BE2C (cell line): Measurements from ENCODE around the gene OXSR1.

Experiments
- DNase-seq: peaks from one replicate; pipeline ENCODE4 v3.0.0-alpha.2; 2020
- H3K27me3 ChIP-seq: fragments of 250-450 bp; sonication (Bioruptor Pico); 2 replicates; pipeline ENCODE4 v1.5.1; 2020; ENCODE audit warnings: mild to moderate bottlenecking
- H3K36me3 ChIP-seq: fragments of 250-450 bp; sonication (Bioruptor Pico); 2 replicates; pipeline ENCODE4 v1.5.1; 2020; ENCODE audit warnings: mild to moderate bottlenecking
- H3K4me1 ChIP-seq: fragments of 250-450 bp; sonication (Bioruptor Pico); 2 replicates; pipeline ENCODE4 v1.5.1; 2020
- H3K4me3 ChIP-seq: 2 replicates; pipeline ENCODE4 v1.5.1; 2011; ENCODE audit warnings: low read depth, low read length
- H3K9me3 ChIP-seq: fragments of 250-450 bp; sonication (Bioruptor Pico); 2 replicates; pipeline ENCODE4 v1.5.1; 2020
- CTCF ChIP-seq: IDR thresholded peaks from 2 replicates; pipeline ENCODE4 v1.5.1; 2012; ENCODE audit warnings: mild to moderate bottlenecking, low read depth, low read length

Gene OXSR1

GRCh38 chr3:38222032-38222634 lies 56.8 kb downstream of the OXSR1 start:
- TF ChIP-seq CTCF, result no peak
- no peak for DNase-seq
- Histone ChIP-seq H3K36me3 (no peaks in the 10 kb centered on the region), H3K27me3 (no peaks in the 10 kb centered on the region), H3K4me3 (no peak overlapping the region), H3K4me1 (no peaks in the 10 kb centered on the region), H3K9me3 (no peaks in the 10 kb centered on the region)

GRCh38 chr3:38224357-38224756 lies 59.0 kb downstream of the OXSR1 start:
- no peaks in the 10 kb centered on the region for H3K4me1 ChIP-seq
- H3K9me3 ChIP-seq, result no peaks in the 10 kb centered on the region
- DNase-seq, result no peak
- H3K4me3 ChIP-seq, result no peak overlapping the region
- no peak for TF ChIP-seq CTCF
- no peaks in the 10 kb centered on the region for H3K27me3 ChIP-seq
- no peaks in the 10 kb centered on the region for H3K36me3 ChIP-seq

- H3K4me3 ChIP-seq, result no peak overlapping the region
- H3K36me3 ChIP-seq, result no peaks in the 10 kb centered on the region
- TF ChIP-seq CTCF, result no peak
- DNase-seq, result no peak
- no peaks in the 10 kb centered on the region for H3K27me3 ChIP-seq
- H3K9me3 ChIP-seq, result no peaks in the 10 kb centered on the region
- no peaks in the 10 kb centered on the region for H3K4me1 ChIP-seq
These were observed 60.9 kb downstream of the OXSR1 start for GRCh38 chr3:38226273-38226672.

- DNase-seq, result no peak
- Histone ChIP-seq H3K4me3 (no peak overlapping the region), H3K4me1 (no peaks in the 10 kb centered on the region), H3K27me3 (no peaks in the 10 kb centered on the region), H3K9me3 (no peaks in the 10 kb centered on the region), H3K36me3 (no peaks in the 10 kb centered on the region)
- no peak for TF ChIP-seq CTCF
These were observed 62.7 kb downstream of the OXSR1 start for GRCh38 chr3:38227989-38228388.

- Histone ChIP-seq H3K27me3 (no peaks in the 10 kb centered on the region), H3K4me3 (no peak overlapping the region), H3K9me3 (no peaks in the 10 kb centered on the region), H3K4me1 (no peaks in the 10 kb centered on the region), H3K36me3 (no peaks in the 10 kb centered on the region)
- DNase-seq, result no peak
- TF ChIP-seq CTCF, result no peak
These were observed 63.7 kb downstream of the OXSR1 start for GRCh38 chr3:38229036-38229435.

GRCh38 chr3:38232701-38233100 lies 67.4 kb downstream of the OXSR1 start:
- DNase-seq, result no peak
- no peak for TF ChIP-seq CTCF
- H3K9me3 ChIP-seq, result no peaks in the 10 kb centered on the region
- H3K4me1 ChIP-seq, result no peaks in the 10 kb centered on the region
- no peaks in the 10 kb centered on the region for H3K27me3 ChIP-seq
- H3K36me3 ChIP-seq, result no peaks in the 10 kb centered on the region
- no peak overlapping the region for H3K4me3 ChIP-seq
